Activated CD4-positive, alpha-beta memory T cell treated with anti-CD3 and anti-CD28 coated beads for 36 hours (primary cell): Measurements from ENCODE around the gene CAPRIN2. TPM values are rescaled to one million over a fixed set of nuclear protein-coding genes. Genes with fewer than 3 reads are reported as not detected.

Experiments
- CTCF ChIA-PET: fragments of 350-600 bp; sonication (Branson Sonifier 250); formaldehyde crosslinking; loops from one replicate; lab custom pipeline; 2021; ENCODE audit warnings: antibody characterized with exemption, inconsistent platforms; lab: Charles Lee
- POLR2A ChIA-PET: fragments of 350-600 bp; sonication (Branson Sonifier 250); formaldehyde crosslinking; loops from one replicate; lab custom pipeline; 2021; ENCODE audit warnings: antibody characterized with exemption; lab: Charles Lee
- DNase-seq: peaks from one replicate; pipeline ENCODE4 v3.0.0-alpha.2; 2020
- H3K27ac Mint-ChIP-seq: one replicate; pipeline ENCODE4 v1.8.0; 2021; ENCODE audit warnings: mixed read lengths
- H3K27me3 Mint-ChIP-seq: one replicate; pipeline ENCODE4 v1.8.0; 2021; ENCODE audit warnings: mixed read lengths
- H3K36me3 Mint-ChIP-seq: one replicate; pipeline ENCODE4 v1.8.0; 2021; ENCODE audit warnings: mixed read lengths
- H3K4me1 Mint-ChIP-seq: one replicate; pipeline ENCODE4 v1.8.0; 2021; ENCODE audit warnings: low read depth, mixed read lengths
- H3K4me3 Mint-ChIP-seq: one replicate; pipeline ENCODE4 v1.8.0; 2021; ENCODE audit warnings: mild to moderate bottlenecking, mixed read lengths
- H3K9me3 Mint-ChIP-seq: one replicate; pipeline ENCODE4 v1.8.0; 2021; ENCODE audit warnings: mixed read lengths
- intact Hi-C: fragments of 100-400 bp; cut with micrococcal nuclease; formaldehyde crosslinking; loops from one replicate; pipeline ENCODE4 v1.15.1; 2023
- total RNA-seq, 2 experiments: library from RNA; stranded (reverse); gene quantifications; one replicate each; pipeline ENCODE4 v1.2.3, GENCODE V29; 2021

The CAPRIN2 gene
- total RNA-seq: 10 to 100 TPM in 1 of 2 experiments, 1 to 10 TPM in 1; 10.0 to 11.5 TPM

GRCh38 chr12:30754750-30755394 lies at the start of gene CAPRIN2:
TSS of gene CAPRIN2 (minus strand) at chr12:30754951. CDS start at chr12:30753520, 1,431 bp downstream.
- Mint-ChIP-seq H3K9me3 (no peaks in the 10 kb centered on the region), H3K27me3 (no peaks in the 10 kb centered on the region), H3K4me1 (peaks cover 43% of the 10 kb centered on the region), H3K4me3 (peak within 1 kb of the TSS; percentile 95), H3K27ac (peak within 1 kb of the TSS; percentile 83), H3K36me3 (peaks cover 3% of the 10 kb centered on the region)
- ChIA-PET POLR2A (interaction anchor here (0.6 to 1.2 kb wide), 3 partner anchors 41 to 516 kb away, joined by 3 to 4 read pairs (median 4); partner anchors contain the start of gene IPO8), CTCF (interaction anchor here (0.7 to 1.6 kb wide), 6 partner anchors 47 to 93 kb away, joined by 3 to 13 read pairs (median 4); partner anchors contain the start of gene IPO8)
- peak; percentile 96 for DNase-seq
- intact Hi-C loops: loop anchor here (1.0 to 5.0 kb wide), 8 partner anchors 40 to 1374 kb away; partner anchors contain the start of genes ERGIC2, IPO8 and SINHCAF

- DNase-seq: no peak
- CTCF ChIA-PET: no interaction called here
- Mint-ChIP-seq H3K4me1 (peaks cover 16% of the 10 kb centered on the region), H3K4me3 (no peak overlapping the region), H3K9me3 (no peaks in the 10 kb centered on the region), H3K27ac (no peak overlapping the region), H3K27me3 (peaks cover 35% of the 10 kb centered on the region), H3K36me3 (no peaks in the 10 kb centered on the region)
- intact Hi-C loops: no loop called here
- POLR2A ChIA-PET: no interaction called here
Measured at GRCh38 chr12:30797689-30798088, 42.9 kb upstream of the CAPRIN2 start.

GRCh38 chr12:30796891-30797371 lies 42.2 kb upstream of the CAPRIN2 start:
- no peaks in the 10 kb centered on the region for H3K9me3 Mint-ChIP-seq
- intact Hi-C loops: no loop called here
- peaks cover 38% of the 10 kb centered on the region for H3K27me3 Mint-ChIP-seq
- H3K4me1 Mint-ChIP-seq: peaks cover 16% of the 10 kb centered on the region
- H3K27ac Mint-ChIP-seq: no peak overlapping the region
- H3K4me3 Mint-ChIP-seq: peak overlapping the region; percentile 66
- ChIA-PET CTCF (interaction anchor here (1.0 to 1.1 kb wide), 2 partner anchors 47 to 51 kb away, joined by 3 read pairs; no protein-coding TSS in a partner anchor), POLR2A (interaction anchor here (1.4 kb wide), 1 partner anchor 42 kb away, joined by 4 read pairs; the partner anchor contains the start of gene CAPRIN2)
- no peaks in the 10 kb centered on the region for H3K36me3 Mint-ChIP-seq
- DNase-seq: no peak

- peak overlapping the region; percentile 74 for H3K4me3 Mint-ChIP-seq
- DNase-seq: no peak
- ChIA-PET CTCF (interaction anchor here (0.7 to 1.6 kb wide), 7 partner anchors 12 to 51 kb away, joined by 3 to 5 read pairs (median 3); no protein-coding TSS in a partner anchor), POLR2A (interaction anchor here (0.7 to 1.4 kb wide), 2 partner anchors 41 to 107 kb away, joined by 3 to 4 read pairs; partner anchors contain the start of gene CAPRIN2)
- H3K27ac Mint-ChIP-seq: no peak overlapping the region
- H3K9me3 Mint-ChIP-seq: no peaks in the 10 kb centered on the region
- intact Hi-C loops: no loop called here
- no peaks in the 10 kb centered on the region for H3K36me3 Mint-ChIP-seq
- H3K4me1 Mint-ChIP-seq: peaks cover 16% of the 10 kb centered on the region
- H3K27me3 Mint-ChIP-seq: peaks cover 38% of the 10 kb centered on the region
Measured at GRCh38 chr12:30796313-30796780, 41.6 kb upstream of the CAPRIN2 start.

GRCh38 chr12:30795410-30796312 lies 40.9 kb upstream of the CAPRIN2 start:
- H3K27me3 Mint-ChIP-seq: peaks cover 38% of the 10 kb centered on the region
- H3K4me3 Mint-ChIP-seq: peak overlapping the region; percentile 74
- peaks cover 16% of the 10 kb centered on the region for H3K4me1 Mint-ChIP-seq
- H3K36me3 Mint-ChIP-seq: no peaks in the 10 kb centered on the region
- intact Hi-C loops: loop anchor here (1.0 to 2.0 kb wide), 2 partner anchors 41 to 101 kb away; partner anchors contain the start of genes CAPRIN2 and IPO8
- no peaks in the 10 kb centered on the region for H3K9me3 Mint-ChIP-seq
- CTCF ChIA-PET: interaction anchor here (0.7 to 1.6 kb wide), 7 partner anchors 11 to 52 kb away, joined by 3 to 5 read pairs (median 3); no protein-coding TSS in a partner anchor
- DNase-seq: peak; percentile 86
- peak overlapping the region; percentile 66 for H3K27ac Mint-ChIP-seq
- POLR2A ChIA-PET: interaction anchor here (0.7 to 1.4 kb wide), 2 partner anchors 41 to 106 kb away, joined by 3 to 4 read pairs; partner anchors contain the start of gene CAPRIN2

- DNase-seq: peak; percentile 54
- intact Hi-C loops: loop anchor here (1.0 to 2.0 kb wide), 2 partner anchors 40 to 100 kb away; partner anchors contain the start of genes CAPRIN2 and IPO8
- Mint-ChIP-seq H3K27me3 (peaks cover 36% of the 10 kb centered on the region), H3K4me1 (peaks cover 16% of the 10 kb centered on the region), H3K36me3 (no peaks in the 10 kb centered on the region), H3K27ac (peak overlapping the region; percentile 66), H3K9me3 (no peaks in the 10 kb centered on the region), H3K4me3 (peak overlapping the region; percentile 74)
- CTCF ChIA-PET: interaction anchor here (1.5 to 1.6 kb wide), 2 partner anchors 10 to 13 kb away, joined by 4 to 5 read pairs; no protein-coding TSS in a partner anchor
- POLR2A ChIA-PET: no interaction called here
Measured at GRCh38 chr12:30794591-30795409, 40.0 kb upstream of the CAPRIN2 start.

- Mint-ChIP-seq H3K27ac (no peak overlapping the region), H3K36me3 (no peaks in the 10 kb centered on the region), H3K4me1 (peaks cover 16% of the 10 kb centered on the region), H3K9me3 (no peaks in the 10 kb centered on the region), H3K4me3 (no peak overlapping the region), H3K27me3 (peaks cover 35% of the 10 kb centered on the region)
- CTCF ChIA-PET: no interaction called here
- DNase-seq: no peak
- intact Hi-C loops: loop anchor here (2.0 kb wide), 1 partner anchor 99 kb away; the partner anchor contains the start of gene IPO8
- POLR2A ChIA-PET: no interaction called here
Measured at GRCh38 chr12:30794020-30794419, 39.3 kb upstream of the CAPRIN2 start.

GRCh38 chr12:30792648-30793499 lies 38.1 kb upstream of the CAPRIN2 start:
- Mint-ChIP-seq H3K4me1 (peaks cover 16% of the 10 kb centered on the region), H3K27ac (no peak overlapping the region), H3K9me3 (no peaks in the 10 kb centered on the region), H3K36me3 (no peaks in the 10 kb centered on the region), H3K27me3 (peaks cover 27% of the 10 kb centered on the region), H3K4me3 (no peak overlapping the region)
- intact Hi-C loops: no loop called here
- DNase-seq: no peak
- ChIA-PET POLR2A (no interaction called here), CTCF (no interaction called here)

GRCh38 chr12:30792085-30792484 lies 37.3 kb upstream of the CAPRIN2 start:
- ChIA-PET POLR2A (no interaction called here), CTCF (no interaction called here)
- no peak for DNase-seq
- no peak overlapping the region for H3K27ac Mint-ChIP-seq
- intact Hi-C loops: no loop called here
- H3K9me3 Mint-ChIP-seq: no peaks in the 10 kb centered on the region
- no peaks in the 10 kb centered on the region for H3K36me3 Mint-ChIP-seq
- H3K27me3 Mint-ChIP-seq: peaks cover 20% of the 10 kb centered on the region
- no peak overlapping the region for H3K4me3 Mint-ChIP-seq
- peaks cover 16% of the 10 kb centered on the region for H3K4me1 Mint-ChIP-seq

GRCh38 chr12:30788754-30789153 lies 34.0 kb upstream of the CAPRIN2 start:
- intact Hi-C loops: no loop called here
- peaks cover 17% of the 10 kb centered on the region for H3K27me3 Mint-ChIP-seq
- CTCF ChIA-PET: no interaction called here
- H3K27ac Mint-ChIP-seq: no peak overlapping the region
- POLR2A ChIA-PET: no interaction called here
- no peaks in the 10 kb centered on the region for H3K9me3 Mint-ChIP-seq
- DNase-seq: no peak
- H3K4me3 Mint-ChIP-seq: no peak overlapping the region
- no peaks in the 10 kb centered on the region for H3K36me3 Mint-ChIP-seq
- no peaks in the 10 kb centered on the region for H3K4me1 Mint-ChIP-seq
